ENCODE data around the gene P2RX7.

P2RX7 gene

DNA sequence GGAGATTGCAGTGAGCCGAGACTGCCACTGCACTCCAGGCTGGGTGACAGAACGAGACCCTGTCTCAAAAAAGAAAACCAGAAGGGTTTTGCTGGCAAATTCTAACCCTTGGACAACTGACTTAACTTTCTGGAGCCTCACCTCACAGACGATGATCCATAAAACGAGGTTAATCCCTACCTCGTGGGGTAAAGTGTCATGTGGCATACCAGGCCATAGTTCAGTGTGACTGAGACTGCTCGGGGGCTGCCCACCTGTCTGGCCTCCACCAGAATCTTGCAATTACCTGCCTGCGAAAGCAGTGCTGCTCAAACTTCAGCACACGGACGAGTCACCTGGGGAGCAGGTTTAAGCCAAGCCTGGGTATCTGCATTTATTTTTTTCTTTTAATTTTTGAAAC, 104.1 kb downstream of the P2RX7 start:
- no peak for DNase-seq

GRCh38 chr12:121237415-121237814, 104.7 kb downstream of the P2RX7 start:
- no peak for DNase-seq
